Measurements from ENCODE around the gene KIF6. TPM values are rescaled to one million over a fixed set of nuclear protein-coding genes. Genes with fewer than 3 reads are reported as not detected.
A peak's percentile ranks its signal among the peaks of the same experiment; 100 is the strongest.

The KIF6 gene
- polyA plus RNA-seq, 2 donors = 0.08 to 0.20 TPM

- Histone ChIP-seq H3K27me3 (ENCODE audit: control insufficient read depth in 1 of 2, insufficient read depth in 2 of 2, low read length in 2 of 2) (peaks cover 0 to 15% of the 10 kb centered on the region in 2 donors), H3K4me1 (ENCODE audit: control insufficient read depth in 2 of 2, insufficient read depth in 2 of 2, low read length in 1 of 2) (peaks cover 6 to 9% of the 10 kb centered on the region in 2 donors), H3K4me3 (ENCODE audit: low read depth in 1 of 2, low read length in 2 of 2) (no peak overlapping the region), H3K9me3 (ENCODE audit: control insufficient read depth in 2 of 2, insufficient read depth in 1 of 2, low read depth in 1 of 2, low read length in 1 of 2) (peaks cover 0 to 6% of the 10 kb centered on the region in 2 donors), H3K27ac (ENCODE audit: low read depth in 2 of 2, low read length in 1 of 2) (no peak overlapping the region), H3K36me3 (ENCODE audit: control insufficient read depth in 2 of 2, insufficient read depth in 2 of 2, low read length in 1 of 2) (no peaks in the 10 kb centered on the region)
- 79 to 83% methylated on average over 3 of the region's 3 CpGs for WGBS, 2 donors
Observed at GRCh38 chr6:39317256-39317655, 408.0 kb downstream of the KIF6 start.

GRCh38 chr6:39314273-39314795 lies 410.9 kb downstream of the KIF6 start, which contains the start of gene KCNK17:
Gene KCNK17, minus strand, starts transcription at chr6:39314419. Its CDS starts 99 bp downstream, at chr6:39314320.
- H3K4me3 ChIP-seq (ENCODE audit: low read depth in 1 of 2, low read length in 2 of 2) = peak within 1 kb of the TSS; percentile 8 to 26

GRCh38 chr6:39313526-39314272 lies 411.5 kb downstream of the KIF6 start:
- H3K27ac ChIP-seq (ENCODE audit: low read depth in 2 of 2, low read length in 1 of 2) = no peak overlapping the region
- peaks cover 3 to 15% of the 10 kb centered on the region in 2 donors for H3K27me3 ChIP-seq (ENCODE audit: control insufficient read depth in 1 of 2, insufficient read depth in 2 of 2, low read length in 2 of 2)
- H3K9me3 ChIP-seq (ENCODE audit: control insufficient read depth in 2 of 2, insufficient read depth in 1 of 2, low read depth in 1 of 2, low read length in 1 of 2) = peaks cover 0 to 6% of the 10 kb centered on the region in 2 donors
- peak overlapping the region; percentile 8 to 26 for H3K4me3 ChIP-seq (ENCODE audit: low read depth in 1 of 2, low read length in 2 of 2)
- WGBS, 2 donors = 1% methylated on average over 68 to 80 of the region's 80 CpGs
- H3K36me3 ChIP-seq (ENCODE audit: control insufficient read depth in 2 of 2, insufficient read depth in 2 of 2, low read length in 1 of 2) = no peaks in the 10 kb centered on the region
- H3K4me1 ChIP-seq (ENCODE audit: control insufficient read depth in 2 of 2, insufficient read depth in 2 of 2, low read length in 1 of 2) = peaks cover 6 to 9% of the 10 kb centered on the region in 2 donors

More at GRCh38 chr6:39314273-39314795, 410.9 kb downstream of the KIF6 start, which contains the start of gene KCNK17:
- Histone ChIP-seq H3K27ac (ENCODE audit: low read depth in 2 of 2, low read length in 1 of 2) (no peak within 1 kb of the TSS), H3K4me1 (ENCODE audit: control insufficient read depth in 2 of 2, insufficient read depth in 2 of 2, low read length in 1 of 2) (peaks cover 6 to 9% of the 10 kb centered on the region in 2 donors), H3K9me3 (ENCODE audit: control insufficient read depth in 2 of 2, insufficient read depth in 1 of 2, low read depth in 1 of 2, low read length in 1 of 2) (peaks cover 0 to 6% of the 10 kb centered on the region in 2 donors), H3K36me3 (ENCODE audit: control insufficient read depth in 2 of 2, insufficient read depth in 2 of 2, low read length in 1 of 2) (no peaks in the 10 kb centered on the region), H3K27me3 (ENCODE audit: control insufficient read depth in 1 of 2, insufficient read depth in 2 of 2, low read length in 2 of 2) (peaks cover 3 to 15% of the 10 kb centered on the region in 2 donors)
- 15 to 23% methylated on average over 22 to 28 of the region's 28 CpGs for WGBS, 2 donors

GRCh38 chr6:39312912-39313525 lies 412.2 kb downstream of the KIF6 start:
- Histone ChIP-seq H3K4me1 (ENCODE audit: control insufficient read depth in 2 of 2, insufficient read depth in 2 of 2, low read length in 1 of 2) (peaks cover 6 to 9% of the 10 kb centered on the region in 2 donors), H3K9me3 (ENCODE audit: control insufficient read depth in 2 of 2, insufficient read depth in 1 of 2, low read depth in 1 of 2, low read length in 1 of 2) (peaks cover 0 to 6% of the 10 kb centered on the region in 2 donors), H3K27ac (ENCODE audit: low read depth in 2 of 2, low read length in 1 of 2) (no peak overlapping the region), H3K4me3 (ENCODE audit: low read depth in 1 of 2, low read length in 2 of 2) (peak overlapping the region; percentile 8 to 26), H3K36me3 (ENCODE audit: control insufficient read depth in 2 of 2, insufficient read depth in 2 of 2, low read length in 1 of 2) (no peaks in the 10 kb centered on the region), H3K27me3 (ENCODE audit: control insufficient read depth in 1 of 2, insufficient read depth in 2 of 2, low read length in 2 of 2) (peaks cover 3 to 15% of the 10 kb centered on the region in 2 donors)
- 9 to 13% methylated on average over 39 to 45 of the region's 45 CpGs for WGBS, 2 donors

- peaks cover 3 to 15% of the 10 kb centered on the region in 2 donors for H3K27me3 ChIP-seq (ENCODE audit: control insufficient read depth in 1 of 2, insufficient read depth in 2 of 2, low read length in 2 of 2)
- H3K9me3 ChIP-seq (ENCODE audit: control insufficient read depth in 2 of 2, insufficient read depth in 1 of 2, low read depth in 1 of 2, low read length in 1 of 2) = no peaks in the 10 kb centered on the region
- H3K4me1 ChIP-seq (ENCODE audit: control insufficient read depth in 2 of 2, insufficient read depth in 2 of 2, low read length in 1 of 2) = peaks cover 6% of the 10 kb centered on the region in 2 donors
- H3K27ac ChIP-seq (ENCODE audit: low read depth in 2 of 2, low read length in 1 of 2) = no peak overlapping the region
- 73 to 77% methylated on average over 4 of the region's 4 CpGs for WGBS, 2 donors
- no peak overlapping the region for H3K4me3 ChIP-seq (ENCODE audit: low read depth in 1 of 2, low read length in 2 of 2)
- no peaks in the 10 kb centered on the region for H3K36me3 ChIP-seq (ENCODE audit: control insufficient read depth in 2 of 2, insufficient read depth in 2 of 2, low read length in 1 of 2)
Observed at GRCh38 chr6:39310542-39310941, 414.7 kb downstream of the KIF6 start.

GRCh38 chr6:39309942-39310531 lies 415.2 kb downstream of the KIF6 start:
- peaks cover 6% of the 10 kb centered on the region in 2 donors for H3K4me1 ChIP-seq (ENCODE audit: control insufficient read depth in 2 of 2, insufficient read depth in 2 of 2, low read length in 1 of 2)
- no peaks in the 10 kb centered on the region for H3K9me3 ChIP-seq (ENCODE audit: control insufficient read depth in 2 of 2, insufficient read depth in 1 of 2, low read depth in 1 of 2, low read length in 1 of 2)
- H3K4me3 ChIP-seq (ENCODE audit: low read depth in 1 of 2, low read length in 2 of 2) = no peak overlapping the region
- H3K36me3 ChIP-seq (ENCODE audit: control insufficient read depth in 2 of 2, insufficient read depth in 2 of 2, low read length in 1 of 2) = no peaks in the 10 kb centered on the region
- 48 to 52% methylated on average over 7 of the region's 7 CpGs for WGBS, 2 donors
- peaks cover 3 to 11% of the 10 kb centered on the region in 2 donors for H3K27me3 ChIP-seq (ENCODE audit: control insufficient read depth in 1 of 2, insufficient read depth in 2 of 2, low read length in 2 of 2)
- no peak overlapping the region for H3K27ac ChIP-seq (ENCODE audit: low read depth in 2 of 2, low read length in 1 of 2)

- 71 to 74% methylated on average over 3 of the region's 3 CpGs for WGBS, 2 donors
- H3K27ac ChIP-seq (ENCODE audit: low read depth in 2 of 2, low read length in 1 of 2) = no peak overlapping the region
Observed at GRCh38 chr6:39307462-39307861, 417.7 kb downstream of the KIF6 start.

GRCh38 chr6:39304951-39305350 lies 420.3 kb downstream of the KIF6 start:
- Histone ChIP-seq H3K9me3 (ENCODE audit: control insufficient read depth in 2 of 2, insufficient read depth in 1 of 2, low read depth in 1 of 2, low read length in 1 of 2) (no peaks in the 10 kb centered on the region), H3K36me3 (ENCODE audit: control insufficient read depth in 2 of 2, insufficient read depth in 2 of 2, low read length in 1 of 2) (no peaks in the 10 kb centered on the region), H3K4me3 (ENCODE audit: low read depth in 1 of 2, low read length in 2 of 2) (no peak overlapping the region)

More at GRCh38 chr6:39307462-39307861, 417.7 kb downstream of the KIF6 start:
- H3K4me3 ChIP-seq (ENCODE audit: low read depth in 1 of 2, low read length in 2 of 2) = no peak overlapping the region
- H3K4me1 ChIP-seq (ENCODE audit: control insufficient read depth in 2 of 2, insufficient read depth in 2 of 2, low read length in 1 of 2) = peaks cover 0 to 3% of the 10 kb centered on the region in 2 donors
- no peaks in the 10 kb centered on the region for H3K9me3 ChIP-seq (ENCODE audit: control insufficient read depth in 2 of 2, insufficient read depth in 1 of 2, low read depth in 1 of 2, low read length in 1 of 2)
- H3K36me3 ChIP-seq (ENCODE audit: control insufficient read depth in 2 of 2, insufficient read depth in 2 of 2, low read length in 1 of 2) = no peaks in the 10 kb centered on the region
- peaks cover 0 to 3% of the 10 kb centered on the region in 2 donors for H3K27me3 ChIP-seq (ENCODE audit: control insufficient read depth in 1 of 2, insufficient read depth in 2 of 2, low read length in 2 of 2)

GRCh38 chr6:39303425-39304153 lies 421.6 kb downstream of the KIF6 start:
- Histone ChIP-seq H3K36me3 (ENCODE audit: control insufficient read depth in 2 of 2, insufficient read depth in 2 of 2, low read length in 1 of 2) (no peaks in the 10 kb centered on the region), H3K27ac (ENCODE audit: low read depth in 2 of 2, low read length in 1 of 2) (no peak overlapping the region), H3K27me3 (ENCODE audit: control insufficient read depth in 1 of 2, insufficient read depth in 2 of 2, low read length in 2 of 2) (no peaks in the 10 kb centered on the region), H3K4me1 (ENCODE audit: control insufficient read depth in 2 of 2, insufficient read depth in 2 of 2, low read length in 1 of 2) (peaks cover 0 to 3% of the 10 kb centered on the region in 2 donors), H3K4me3 (ENCODE audit: low read depth in 1 of 2, low read length in 2 of 2) (no peak overlapping the region), H3K9me3 (ENCODE audit: control insufficient read depth in 2 of 2, insufficient read depth in 1 of 2, low read depth in 1 of 2, low read length in 1 of 2) (no peaks in the 10 kb centered on the region)
- 88 to 89% methylated on average over 30 of the region's 30 CpGs for WGBS, 2 donors

More at GRCh38 chr6:39304951-39305350, 420.3 kb downstream of the KIF6 start:
- Histone ChIP-seq H3K27me3 (ENCODE audit: control insufficient read depth in 1 of 2, insufficient read depth in 2 of 2, low read length in 2 of 2) (no peaks in the 10 kb centered on the region), H3K27ac (ENCODE audit: low read depth in 2 of 2, low read length in 1 of 2) (no peak overlapping the region), H3K4me1 (ENCODE audit: control insufficient read depth in 2 of 2, insufficient read depth in 2 of 2, low read length in 1 of 2) (peaks cover 0 to 3% of the 10 kb centered on the region in 2 donors)
